ENCODE measurements around the gene TEPSIN. TPM values are rescaled to one million over a fixed set of nuclear protein-coding genes. Genes with fewer than 3 reads are reported as not detected.

The TEPSIN gene
- total and polyA plus RNA-seq, 4 donors: 20.7 to 48.7 (median 31.1) TPM

GRCh38 chr17:81223762-81224130, 15.1 kb downstream of the TEPSIN start:
- DNase-seq (peak in 1 of 3 donors; percentile 31), ATAC-seq (ENCODE audit: insufficient read depth, low FRiP score) (no peak)
- Histone ChIP-seq H3K27ac (ENCODE audit: low read depth in 1 of 2, low read length in 1 of 2) (no peak overlapping the region), H3K27me3 (ENCODE audit: control insufficient read depth in 3 of 3, insufficient read depth in 3 of 3, low read length in 2 of 3) (no peaks in the 10 kb centered on the region), H3K4me1 (ENCODE audit: control insufficient read depth in 5 of 5, insufficient read depth in 5 of 5, low read length in 5 of 5) (peaks cover 0 to 17% (median 4%) of the 10 kb centered on the region in 5 donors), H3K36me3 (ENCODE audit: control insufficient read depth in 4 of 4, insufficient read depth in 4 of 4, low read length in 4 of 4) (peaks cover 0 to 4% (median 3%) of the 10 kb centered on the region in 4 donors), H3K9ac (ENCODE audit: insufficient read depth in 1 of 2, low read length in 2 of 2) (peak overlapping the region in 1 of 2 donors; percentile 13), H3K9me3 (ENCODE audit: control insufficient read depth in 4 of 4, insufficient read depth in 3 of 4, low read length in 3 of 4) (peaks cover 0 to 2% (median 0%) of the 10 kb centered on the region in 4 donors), H3K4me3 (no peak overlapping the region)
- 5 to 16% methylated on average over 11 of the region's 11 CpGs for WGBS, 2 donors
- no peak for TF ChIP-seq CTCF (IDR thresholded peaks at IDR 0.05; ENCODE audit: control extremely low read depth, extremely low read depth)

GRCh38 chr17:81222906-81223761, 15.7 kb downstream of the TEPSIN start, which contains the start of gene CEP131:
Gene CEP131, minus strand, starts transcription at chr17:81222965. Its CDS starts 2,909 bp downstream, at chr17:81220056.
- 1% methylated on average over 63 to 79 of the region's 79 CpGs for WGBS, 2 donors

GRCh38 chr17:81222620-81222905, 16.3 kb downstream of the TEPSIN start:
- TF ChIP-seq CTCF (IDR thresholded peaks at IDR 0.05; ENCODE audit: control extremely low read depth, extremely low read depth): no peak
- H3K4me3 ChIP-seq: peak overlapping the region; percentile 67
- peaks cover 0 to 17% (median 4%) of the 10 kb centered on the region in 5 donors for H3K4me1 ChIP-seq (ENCODE audit: control insufficient read depth in 5 of 5, insufficient read depth in 5 of 5, low read length in 5 of 5)
- H3K9ac ChIP-seq (ENCODE audit: insufficient read depth in 1 of 2, low read length in 2 of 2): peak overlapping the region in 1 of 2 donors; percentile 16
- no peaks in the 10 kb centered on the region for H3K27me3 ChIP-seq (ENCODE audit: control insufficient read depth in 3 of 3, insufficient read depth in 3 of 3, low read length in 2 of 3)
- H3K27ac ChIP-seq (ENCODE audit: low read depth in 1 of 2, low read length in 1 of 2): no peak overlapping the region
- peaks cover 0 to 4% (median under 1%) of the 10 kb centered on the region in 4 donors for H3K36me3 ChIP-seq (ENCODE audit: control insufficient read depth in 4 of 4, insufficient read depth in 4 of 4, low read length in 4 of 4)
- peaks cover 0 to 2% (median 0%) of the 10 kb centered on the region in 4 donors for H3K9me3 ChIP-seq (ENCODE audit: control insufficient read depth in 4 of 4, insufficient read depth in 3 of 4, low read length in 3 of 4)
- WGBS, 2 donors: 1 to 2% methylated on average over 18 to 30 of the region's 30 CpGs
- DNase-seq (no peak), ATAC-seq (ENCODE audit: insufficient read depth, low FRiP score) (no peak)

More at GRCh38 chr17:81222906-81223761, 15.7 kb downstream of the TEPSIN start, which contains the start of gene CEP131:
- H3K9ac ChIP-seq (ENCODE audit: insufficient read depth in 1 of 2, low read length in 2 of 2): peak within 1 kb of the TSS; percentile 13 to 25
- no peak for TF ChIP-seq CTCF (IDR thresholded peaks at IDR 0.05; ENCODE audit: control extremely low read depth, extremely low read depth)
- peak within 1 kb of the TSS; percentile 67 for H3K4me3 ChIP-seq
- peaks cover 0 to 2% (median 0%) of the 10 kb centered on the region in 4 donors for H3K9me3 ChIP-seq (ENCODE audit: control insufficient read depth in 4 of 4, insufficient read depth in 3 of 4, low read length in 3 of 4)
- H3K36me3 ChIP-seq (ENCODE audit: control insufficient read depth in 4 of 4, insufficient read depth in 4 of 4, low read length in 4 of 4): peaks cover 0 to 4% (median under 1%) of the 10 kb centered on the region in 4 donors
- peak; percentile 99 for DNase-seq
- H3K27ac ChIP-seq (ENCODE audit: low read depth in 1 of 2, low read length in 1 of 2): peak within 1 kb of the TSS in 1 of 2 donors; percentile 10
- peak; percentile 99 for ATAC-seq (ENCODE audit: insufficient read depth, low FRiP score)
- H3K27me3 ChIP-seq (ENCODE audit: control insufficient read depth in 3 of 3, insufficient read depth in 3 of 3, low read length in 2 of 3): no peaks in the 10 kb centered on the region
- H3K4me1 ChIP-seq (ENCODE audit: control insufficient read depth in 5 of 5, insufficient read depth in 5 of 5, low read length in 5 of 5): peaks cover 0 to 17% (median 4%) of the 10 kb centered on the region in 5 donors
